22Rv1 (cell line): ENCODE measurements around the gene GRPEL1.

Experiments
- ZFX ChIP-seq: fragments of 450-650 bp; IDR thresholded peaks from 2 replicates; pipeline ENCODE4 v1.6.1; 2017; ENCODE audit warnings: antibody characterized with exemption, borderline replicate concordance
- TF ChIP-seq, protein P1 (sequence below): fragments of 450-650 bp; IDR thresholded peaks from 2 replicates; pipeline ENCODE4 v1.5.1; 2017; ENCODE audit warnings: mild to moderate bottlenecking

DNA sequence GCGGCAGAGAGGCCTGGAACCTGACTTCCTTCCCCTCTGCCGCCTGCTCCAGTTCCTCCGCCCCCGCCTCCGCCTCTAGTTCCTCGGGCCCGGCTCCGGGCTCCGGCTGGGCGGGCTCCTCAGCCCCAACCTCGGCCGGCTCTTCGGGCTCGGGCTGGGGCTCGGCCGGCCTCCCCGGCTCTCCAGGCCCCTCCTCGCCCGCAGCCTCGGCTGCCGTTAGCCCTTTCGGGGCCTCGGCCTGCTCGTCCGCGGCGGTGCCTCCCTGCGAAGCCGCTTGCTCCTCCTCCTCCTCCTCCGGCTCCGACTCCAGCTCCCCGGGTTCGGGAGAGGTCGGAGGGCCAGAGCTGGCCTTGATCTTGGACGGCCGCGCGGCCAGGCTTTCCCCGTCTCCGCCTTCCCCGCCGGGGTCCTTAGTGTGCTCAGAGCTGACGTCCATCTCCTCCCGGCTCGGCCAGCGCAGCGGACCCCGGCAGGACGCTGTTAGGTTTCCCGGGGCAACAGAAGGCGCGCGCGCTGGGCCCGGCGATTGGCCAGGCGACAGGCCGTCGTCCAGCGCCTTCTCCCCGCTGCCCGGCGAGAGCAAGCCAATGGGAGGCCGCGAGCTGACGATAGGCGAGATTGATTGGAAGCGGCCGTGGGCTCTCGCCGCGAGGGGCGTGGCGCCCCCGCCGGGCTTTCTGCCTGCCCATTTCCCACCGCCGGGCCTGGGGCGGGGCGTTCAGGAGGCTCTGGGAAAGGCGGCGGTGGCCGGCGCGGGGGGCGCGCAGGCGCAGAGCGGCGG is 25.2 kb downstream of the GRPEL1 start:
- TF ChIP-seq, protein P1, sequence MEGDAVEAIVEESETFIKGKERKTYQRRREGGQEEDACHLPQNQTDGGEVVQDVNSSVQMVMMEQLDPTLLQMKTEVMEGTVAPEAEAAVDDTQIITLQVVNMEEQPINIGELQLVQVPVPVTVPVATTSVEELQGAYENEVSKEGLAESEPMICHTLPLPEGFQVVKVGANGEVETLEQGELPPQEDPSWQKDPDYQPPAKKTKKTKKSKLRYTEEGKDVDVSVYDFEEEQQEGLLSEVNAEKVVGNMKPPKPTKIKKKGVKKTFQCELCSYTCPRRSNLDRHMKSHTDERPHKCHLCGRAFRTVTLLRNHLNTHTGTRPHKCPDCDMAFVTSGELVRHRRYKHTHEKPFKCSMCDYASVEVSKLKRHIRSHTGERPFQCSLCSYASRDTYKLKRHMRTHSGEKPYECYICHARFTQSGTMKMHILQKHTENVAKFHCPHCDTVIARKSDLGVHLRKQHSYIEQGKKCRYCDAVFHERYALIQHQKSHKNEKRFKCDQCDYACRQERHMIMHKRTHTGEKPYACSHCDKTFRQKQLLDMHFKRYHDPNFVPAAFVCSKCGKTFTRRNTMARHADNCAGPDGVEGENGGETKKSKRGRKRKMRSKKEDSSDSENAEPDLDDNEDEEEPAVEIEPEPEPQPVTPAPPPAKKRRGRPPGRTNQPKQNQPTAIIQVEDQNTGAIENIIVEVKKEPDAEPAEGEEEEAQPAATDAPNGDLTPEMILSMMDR: no peak
- TF ChIP-seq ZFX: no peak
